ENCODE data around the gene GZMH. TPM values are rescaled to one million over a fixed set of nuclear protein-coding genes. Genes with fewer than 3 reads are reported as not detected.
"Not testable (repeated sequence)": the region's sequence is repeated elsewhere in the genome, so short reads cannot be mapped to it uniquely, and the experiment has no call there.

Gene GZMH, protein sequence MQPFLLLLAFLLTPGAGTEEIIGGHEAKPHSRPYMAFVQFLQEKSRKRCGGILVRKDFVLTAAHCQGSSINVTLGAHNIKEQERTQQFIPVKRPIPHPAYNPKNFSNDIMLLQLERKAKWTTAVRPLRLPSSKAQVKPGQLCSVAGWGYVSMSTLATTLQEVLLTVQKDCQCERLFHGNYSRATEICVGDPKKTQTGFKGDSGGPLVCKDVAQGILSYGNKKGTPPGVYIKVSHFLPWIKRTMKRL
- not detected for total RNA-seq

DNA sequence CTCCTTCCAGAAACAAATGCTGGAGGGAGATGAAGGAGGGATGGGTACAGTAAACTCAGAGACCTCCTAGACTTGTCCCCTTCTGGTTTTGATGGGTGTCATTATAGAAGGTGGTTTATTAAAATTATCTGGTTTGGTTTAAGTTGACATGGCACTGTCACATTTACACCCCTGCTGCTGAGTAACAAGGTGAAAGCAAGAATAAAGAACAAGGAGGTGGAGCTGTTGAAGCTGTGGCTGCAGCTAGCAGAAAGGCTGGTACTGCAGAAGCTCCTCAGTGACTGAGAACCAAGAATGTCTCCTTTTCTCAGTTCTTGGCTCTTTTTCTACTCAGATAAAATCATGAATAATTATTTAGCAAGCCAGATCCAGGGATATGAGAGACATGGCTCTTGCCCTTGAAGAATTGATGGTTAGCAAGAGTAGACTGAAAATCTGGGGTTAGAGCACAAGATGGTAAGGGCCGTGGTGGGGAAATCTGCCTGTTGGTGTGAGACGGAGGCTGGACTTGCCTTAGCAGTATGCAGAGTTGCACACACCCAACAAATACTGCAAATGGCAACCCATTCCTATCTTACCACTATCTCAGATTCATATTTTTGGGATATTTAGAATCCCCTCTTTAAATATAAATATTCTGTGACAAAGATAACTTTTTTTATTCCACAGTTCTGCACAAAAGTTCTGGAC lies at the start of gene GZMH:
GZMH (minus strand) TSS at position 31 of the 690 bp plus-strand sequence. CDS start 72 bp downstream, outside the sequence.
- no peaks in the 10 kb centered on the region for H3K9me3 ChIP-seq
- TF ChIP-seq POLR2AphosphoS5 (IDR thresholded peaks at IDR 0.05; ENCODE audit: insufficient read depth in 1 of 2, low read depth in 1 of 2) (no peak), POLR2A (IDR thresholded peaks at IDR 0.05) (no peak)
- TF ChIP-seq, protein P1, sequence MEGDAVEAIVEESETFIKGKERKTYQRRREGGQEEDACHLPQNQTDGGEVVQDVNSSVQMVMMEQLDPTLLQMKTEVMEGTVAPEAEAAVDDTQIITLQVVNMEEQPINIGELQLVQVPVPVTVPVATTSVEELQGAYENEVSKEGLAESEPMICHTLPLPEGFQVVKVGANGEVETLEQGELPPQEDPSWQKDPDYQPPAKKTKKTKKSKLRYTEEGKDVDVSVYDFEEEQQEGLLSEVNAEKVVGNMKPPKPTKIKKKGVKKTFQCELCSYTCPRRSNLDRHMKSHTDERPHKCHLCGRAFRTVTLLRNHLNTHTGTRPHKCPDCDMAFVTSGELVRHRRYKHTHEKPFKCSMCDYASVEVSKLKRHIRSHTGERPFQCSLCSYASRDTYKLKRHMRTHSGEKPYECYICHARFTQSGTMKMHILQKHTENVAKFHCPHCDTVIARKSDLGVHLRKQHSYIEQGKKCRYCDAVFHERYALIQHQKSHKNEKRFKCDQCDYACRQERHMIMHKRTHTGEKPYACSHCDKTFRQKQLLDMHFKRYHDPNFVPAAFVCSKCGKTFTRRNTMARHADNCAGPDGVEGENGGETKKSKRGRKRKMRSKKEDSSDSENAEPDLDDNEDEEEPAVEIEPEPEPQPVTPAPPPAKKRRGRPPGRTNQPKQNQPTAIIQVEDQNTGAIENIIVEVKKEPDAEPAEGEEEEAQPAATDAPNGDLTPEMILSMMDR (IDR thresholded peaks at IDR 0.05) = no peak
- DNase-seq (ENCODE audit: extremely low spot score in 2 of 2) = no peak
- no peak within 1 kb of the TSS for H3K4me3 ChIP-seq
- H3K27me3 ChIP-seq = no peaks in the 10 kb centered on the region
- H3K36me3 ChIP-seq = no peaks in the 10 kb centered on the region
- no peak within 1 kb of the TSS for H3K27ac ChIP-seq
- intact Hi-C loops (cut with DNase I) = no loop called here
- H3K4me1 ChIP-seq = no peaks in the 10 kb centered on the region

DNA sequence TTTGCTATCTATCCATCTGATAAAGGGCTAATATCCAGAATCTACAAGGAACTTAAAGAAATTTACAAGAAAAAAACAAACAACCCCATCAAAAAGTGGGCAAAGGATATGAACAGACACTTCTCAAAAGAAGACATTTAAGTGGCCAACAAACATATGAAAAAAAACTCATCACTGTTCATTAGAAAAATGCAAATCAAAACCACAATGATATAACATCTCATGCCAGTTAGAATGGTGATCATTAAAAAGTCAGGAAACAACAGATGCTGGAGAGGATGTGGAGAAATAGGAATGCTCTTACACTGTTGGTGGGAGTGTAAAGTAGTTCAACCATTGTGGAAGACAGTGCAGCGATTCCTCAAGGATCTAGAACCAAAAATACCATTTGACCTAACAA lies 38.9 kb upstream of the GZMH start:
- H3K27ac ChIP-seq; H3K9me3 ChIP-seq; H3K4me3 ChIP-seq; intact Hi-C loops (cut with DNase I); H3K4me1 ChIP-seq; H3K36me3 ChIP-seq; DNase-seq (ENCODE audit: extremely low spot score in 2 of 2); H3K27me3 ChIP-seq: not testable (repeated sequence)

DNA sequence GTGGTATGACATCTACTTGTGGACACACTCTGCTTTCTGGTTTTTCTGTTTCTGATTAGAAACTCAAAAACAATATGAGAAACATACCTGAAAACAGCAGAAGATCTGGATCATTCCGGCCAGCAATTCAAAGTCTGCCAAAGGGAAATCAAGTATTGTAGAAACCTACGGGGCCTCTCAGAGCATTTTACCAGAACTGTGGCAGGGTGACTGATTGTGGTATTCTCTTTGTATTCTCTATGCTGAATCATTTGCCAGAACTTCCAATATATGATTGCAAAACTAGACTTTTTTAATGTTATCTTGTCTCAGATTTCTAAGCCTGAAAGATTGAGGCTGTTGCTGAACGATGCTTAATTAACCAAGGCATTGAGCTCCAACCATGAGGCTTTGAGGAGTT lies 30.4 kb upstream of the GZMH start:
- Histone ChIP-seq H3K36me3 (no peaks in the 10 kb centered on the region), H3K4me1 (no peaks in the 10 kb centered on the region), H3K9me3 (no peaks in the 10 kb centered on the region), H3K27me3 (no peaks in the 10 kb centered on the region), H3K27ac (no peak overlapping the region), H3K4me3 (no peak overlapping the region)
- no peak for DNase-seq (ENCODE audit: extremely low spot score in 2 of 2)
- intact Hi-C loops (cut with DNase I) = no loop called here
- TF ChIP-seq POLR2AphosphoS5 (IDR thresholded peaks at IDR 0.05; ENCODE audit: insufficient read depth in 1 of 2, low read depth in 1 of 2) = no peak
- TF ChIP-seq, protein P1 (IDR thresholded peaks at IDR 0.05) = no peak
- TF ChIP-seq POLR2A (IDR thresholded peaks at IDR 0.05) = no peak

DNA sequence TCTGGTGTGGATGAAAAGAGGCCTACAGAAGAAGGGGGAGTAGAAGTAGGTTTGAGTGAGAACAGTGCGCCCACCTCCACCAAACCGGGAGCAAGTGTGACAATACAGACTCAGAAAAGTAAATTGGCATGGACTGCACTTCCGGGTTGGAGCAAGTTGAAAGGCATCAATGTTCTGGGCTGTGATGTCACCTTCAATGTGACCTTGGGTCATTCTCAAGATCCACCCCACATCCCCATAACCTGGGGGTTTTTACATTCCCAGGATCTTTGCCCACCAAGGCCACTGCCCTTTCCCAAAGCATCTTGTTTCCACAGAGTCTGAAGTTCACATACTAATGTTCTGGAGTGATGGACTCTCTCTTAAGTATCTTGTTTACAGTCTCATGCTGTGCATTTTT lies 29.8 kb upstream of the GZMH start:
- Histone ChIP-seq H3K36me3 (no peaks in the 10 kb centered on the region), H3K9me3 (no peaks in the 10 kb centered on the region), H3K27ac (no peak overlapping the region), H3K27me3 (no peaks in the 10 kb centered on the region), H3K4me3 (no peak overlapping the region), H3K4me1 (no peaks in the 10 kb centered on the region)
- TF ChIP-seq POLR2A (IDR thresholded peaks at IDR 0.05) = no peak
- no peak for DNase-seq (ENCODE audit: extremely low spot score in 2 of 2)
- intact Hi-C loops (cut with DNase I) = no loop called here

DNA sequence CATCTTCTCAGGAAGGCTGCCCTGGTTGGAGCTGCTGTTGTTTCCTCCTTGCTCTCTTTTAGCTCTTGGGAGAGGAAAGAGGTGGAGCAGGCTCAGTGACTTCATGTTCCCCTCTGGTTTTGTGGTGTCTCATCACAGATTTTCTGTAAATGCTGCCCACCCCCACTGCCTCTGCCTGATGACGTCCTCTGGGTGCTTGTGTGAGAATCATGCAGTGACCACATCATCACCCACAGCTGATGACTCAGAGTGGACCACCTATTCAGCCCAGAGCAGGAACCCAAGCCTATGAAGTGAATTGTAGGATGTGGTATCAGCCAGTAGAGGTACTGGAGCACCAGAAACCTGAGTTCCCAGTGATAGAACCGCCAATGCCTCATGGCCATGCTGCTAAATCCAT lies 24.7 kb upstream of the GZMH start, which contains the start of gene GZMB:
GZMB (minus strand) TSS at position 33 of the 400 bp plus-strand sequence; CDS start at position 3, 30 bp downstream.
- H3K27me3 ChIP-seq = no peaks in the 10 kb centered on the region
- no peak for TF ChIP-seq POLR2AphosphoS5 (IDR thresholded peaks at IDR 0.05; ENCODE audit: insufficient read depth in 1 of 2, low read depth in 1 of 2)
- TF ChIP-seq, protein P1 (IDR thresholded peaks at IDR 0.05) = no peak
- no peak for TF ChIP-seq POLR2A (IDR thresholded peaks at IDR 0.05)
- DNase-seq (ENCODE audit: extremely low spot score in 2 of 2) = no peak
- no peak within 1 kb of the TSS for H3K27ac ChIP-seq
- no peaks in the 10 kb centered on the region for H3K36me3 ChIP-seq
- peaks cover 8% of the 10 kb centered on the region for H3K4me1 ChIP-seq
- H3K4me3 ChIP-seq = no peak within 1 kb of the TSS
- intact Hi-C loops (cut with DNase I) = no loop called here
- no peaks in the 10 kb centered on the region for H3K9me3 ChIP-seq

DNA sequence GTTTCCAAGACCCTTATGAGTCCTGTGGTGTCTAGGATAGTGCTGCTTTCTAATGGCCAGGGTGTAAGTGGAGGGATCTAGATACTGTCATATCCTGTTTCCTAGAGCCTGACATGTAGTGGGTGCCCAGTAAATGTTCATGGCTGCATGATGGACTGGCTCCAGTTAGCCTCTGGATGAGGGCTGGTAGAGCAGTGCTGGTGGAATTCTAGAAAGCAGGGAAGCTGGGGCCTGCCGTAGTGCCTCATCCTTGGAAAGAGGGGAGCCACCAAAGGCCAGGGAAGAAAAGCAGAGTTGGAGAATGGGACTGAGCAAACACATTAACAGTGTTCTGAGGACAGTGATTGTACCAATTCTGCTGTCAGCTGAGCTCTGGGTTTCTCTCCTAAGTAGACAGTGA lies 23.9 kb upstream of the GZMH start:
- Histone ChIP-seq H3K9me3 (no peaks in the 10 kb centered on the region), H3K27me3 (no peaks in the 10 kb centered on the region), H3K4me3 (no peak overlapping the region), H3K36me3 (no peaks in the 10 kb centered on the region), H3K4me1 (peaks cover 8% of the 10 kb centered on the region), H3K27ac (no peak overlapping the region)
- DNase-seq (ENCODE audit: extremely low spot score in 2 of 2) = no peak
- intact Hi-C loops (cut with DNase I) = no loop called here
- TF ChIP-seq, protein P1 (IDR thresholded peaks at IDR 0.05) = no peak
- TF ChIP-seq POLR2AphosphoS5 (IDR thresholded peaks at IDR 0.05; ENCODE audit: insufficient read depth in 1 of 2, low read depth in 1 of 2) (no peak), POLR2A (IDR thresholded peaks at IDR 0.05) (no peak)

All from vagina (tissue), 2 donors.